Psoas muscle (tissue), 8 donors: Measurements from ENCODE around the gene TENT4A. TPM values are rescaled to one million over a fixed set of nuclear protein-coding genes. Genes with fewer than 3 reads are reported as not detected.
A peak's percentile ranks its signal among the peaks of the same experiment; 100 is the strongest.

ENCODE experiments used
- ATAC-seq, 4 donors: fragments of 200-7000 bp; cut with Tn5 transposase; one replicate each; pipeline ENCODE4 v1.9.1; 2020; ENCODE audit warnings: moderate library complexity in 3 of 4, mild to moderate bottlenecking in 2 of 4
- DNase-seq, 2 donors: peaks; one replicate each; pipeline ENCODE4 v3.0.0-alpha.2; 2020
- H3K27ac ChIP-seq: fragments of 200-600 bp; one replicate; pipeline ENCODE4 v1.8.0; 2022
- H3K27me3 ChIP-seq, 3 donors: fragments of 200-600 bp in 1 of 3; one replicate each; pipeline versions ENCODE4 v1.6.1 to v1.8.0; 2013 to 2022; ENCODE audit warnings: low read length in 2 of 3, mild to moderate bottlenecking in 2 of 3, moderate library complexity in 1 of 3; ENCODE audit not compliant: insufficient read depth in 3 of 3
- H3K36me3 ChIP-seq, 2 donors: fragments of 200-600 bp in 1 of 2; one replicate each; pipeline versions ENCODE4 v1.6.1 to v1.8.0; 2013 to 2022; ENCODE audit warnings: low read depth in 1 of 2, mild to moderate bottlenecking in 1 of 2, moderate library complexity in 1 of 2; ENCODE audit not compliant: insufficient read depth in 1 of 2
- H3K4me1 ChIP-seq: fragments of 200-600 bp; one replicate; pipeline ENCODE4 v1.8.0; 2022
- H3K4me3 ChIP-seq: fragments of 200-600 bp; one replicate; pipeline ENCODE4 v1.8.0; 2022; ENCODE audit warnings: mild to moderate bottlenecking
- H3K9me3 ChIP-seq: fragments of 200-600 bp; one replicate; pipeline ENCODE4 v1.8.0; 2022
- CTCF ChIP-seq: fragments of 200-600 bp; IDR thresholded peaks from one replicate; pipeline ENCODE4 v1.8.0; 2022; ENCODE audit warnings: antibody characterized with exemption
- WGBS, 3 donors: extraction: QIAGEN DNeasy Blood & Tissue Kit; methylation state at CpG; one replicate each; pipeline versions ENCODE4 v1.1.6 to v1.1.7; 2013; 5-methylcytosine and 5-hydroxymethylcytosine counted together
- intact Hi-C, 2 donors: fragments of 100-400 bp; cut with DNase I; formaldehyde crosslinking; loops; one replicate each; pipeline versions ENCODE4 v1.11.0 to v1.14.2; 2022
- polyA plus RNA-seq, 3 donors: library from polyadenylated mRNA; stranded (reverse); fragments of 200-250 nt; gene quantifications; one replicate each; pipeline ENCODE4 v1.2.3, GENCODE V29; 2013
- total RNA-seq, 4 donors: library from RNA; stranded (reverse); fragmentation: NEBNext Ultra II Directional in 2 of 4; extraction: Animal tissue kit (Norgen Biotek cat#: 25700) in 2 of 4; gene quantifications; one replicate each; pipeline versions ENCODE4 v1.2.1 to v1.2.4, GENCODE V29; 2021 to 2023
- donor health status: healthy with polysubstance abuse.
- donor health status: DM: no; HTN: no; CAD: no; lungs with moderate emphysema.
- donor health status: Bipolar disorder and iron deficiency.
- donor health status: healthy.
- donor health status: DM: yes; HTN: yes; CAD: no.
- donor health status: DM: no; HTN: no; CAD: no.
- donor health status: DM: no; HTN: no; CAD: no.
- donor health status: DM: yes; HTN: yes; CAD: no.

Gene TENT4A
- total and polyA plus RNA-seq, 7 donors, result 5.0 to 19.2 (median 12.7) TPM

GRCh38 chr5:6760686-6761085, 47.5 kb downstream of the TENT4A start:
- intact Hi-C loops, result loop anchor here in 1 of 2 donors (10.0 kb wide), 1 partner anchor 74 kb away; no protein-coding TSS in a partner anchor
- Histone ChIP-seq H3K9me3 (no peaks in the 10 kb centered on the region), H3K36me3 (peaks cover 0 to 32% of the 10 kb centered on the region in 2 donors), H3K4me1 (no peaks in the 10 kb centered on the region), H3K4me3 (no peak overlapping the region), H3K27ac (no peak overlapping the region), H3K27me3 (no peaks in the 10 kb centered on the region)
- TF ChIP-seq CTCF, result no peak
- ATAC-seq (no peak), DNase-seq (peak; percentile 41 to 64)
- WGBS, 3 donors, result 53 to 66% (median 61%) methylated on average over 9 of the region's 9 CpGs

- H3K9me3 ChIP-seq, result no peaks in the 10 kb centered on the region
- no peak for DNase-seq
- H3K4me3 ChIP-seq, result no peak overlapping the region
- intact Hi-C loops, result loop anchor here in 1 of 2 donors (10.0 kb wide), 1 partner anchor 73 kb away; no protein-coding TSS in a partner anchor
- ATAC-seq, result no peak
- no peaks in the 10 kb centered on the region for H3K27me3 ChIP-seq
- peaks cover 0 to 26% of the 10 kb centered on the region in 2 donors for H3K36me3 ChIP-seq
- TF ChIP-seq CTCF, result no peak
- no peak overlapping the region for H3K27ac ChIP-seq
- peaks cover 6% of the 10 kb centered on the region for H3K4me1 ChIP-seq
These were observed 48.1 kb downstream of the TENT4A start for GRCh38 chr5:6761333-6761732.

- H3K4me1 ChIP-seq, result peaks cover 14% of the 10 kb centered on the region
- H3K27ac ChIP-seq, result no peak overlapping the region
- ATAC-seq (no peak), DNase-seq (peak in 1 of 2 donors; percentile 39)
- no peaks in the 10 kb centered on the region for H3K27me3 ChIP-seq
- H3K4me3 ChIP-seq, result no peak overlapping the region
- H3K9me3 ChIP-seq, result no peaks in the 10 kb centered on the region
- TF ChIP-seq CTCF, result no peak
- peaks cover 0 to 18% of the 10 kb centered on the region in 2 donors for H3K36me3 ChIP-seq
- intact Hi-C loops, result loop anchor here in 1 of 2 donors (10.0 kb wide), 1 partner anchor 73 kb away; no protein-coding TSS in a partner anchor
- WGBS, 3 donors, result 89 to 96% (median 92%) methylated on average over 8 of the region's 8 CpGs
These were observed 48.9 kb downstream of the TENT4A start for GRCh38 chr5:6762116-6762515.

- 96 to 99% (median 96%) methylated on average over 8 of the region's 8 CpGs for WGBS, 3 donors
These were observed 49.5 kb downstream of the TENT4A start for GRCh38 chr5:6762697-6763096.

More at GRCh38 chr5:6762697-6763096, 49.5 kb downstream of the TENT4A start:
- no peak overlapping the region for H3K27ac ChIP-seq
- no peaks in the 10 kb centered on the region for H3K9me3 ChIP-seq
- intact Hi-C loops, result loop anchor here in 1 of 2 donors (10.0 kb wide), 1 partner anchor 72 kb away; no protein-coding TSS in a partner anchor
- peaks cover 0 to 12% of the 10 kb centered on the region in 2 donors for H3K36me3 ChIP-seq
- DNase-seq (peak in 1 of 2 donors; percentile 31), ATAC-seq (no peak)
- TF ChIP-seq CTCF, result no peak
- H3K4me3 ChIP-seq, result no peak overlapping the region
- H3K4me1 ChIP-seq, result peaks cover 15% of the 10 kb centered on the region
- H3K27me3 ChIP-seq, result no peaks in the 10 kb centered on the region
